A549 (cell line): ENCODE measurements around the gene HOXC12. TPM values are rescaled to one million over a fixed set of nuclear protein-coding genes. Genes with fewer than 3 reads are reported as not detected.
A peak's percentile ranks its signal among the peaks of the same experiment; 100 is the strongest.

Experiments used
- ATAC-seq, 2 experiments: fragments of 200-7000 bp in 1 of 2; fragments of >200 bp in 1 of 2; cut with Nextera tagmentation in 1 of 2; cut with Tn5 transposase in 1 of 2; 3 replicates each; pipeline versions ENCODE4 v1.8.0 to v1.9.1; 2018 to 2020; ENCODE audit warnings: mild to moderate bottlenecking in 1 of 2, moderate library complexity in 1 of 2
- CTCF ChIA-PET: fragments of 300-600 bp; sonication (Branson Sonifier 250); formaldehyde crosslinking; extraction: SDS; loops from one replicate; lab custom pipeline; 2021; ENCODE audit warnings: antibody characterized with exemption, inconsistent platforms; lab: Yijun Ruan, JAX
- POLR2A ChIA-PET: fragments of 350-600 bp; formaldehyde crosslinking; extraction: SDS; loops from one replicate; lab custom pipeline; 2021; ENCODE audit warnings: antibody characterized with exemption, inconsistent platforms; lab: Yijun Ruan, JAX
- DNase-seq, 2 experiments: peaks; one replicate each; pipeline versions ENCODE4 v3.0.0 to v3.0.0-alpha.2; 2011 to 2016; ENCODE audit warnings: low read depth in 1 of 2, low spot score in 1 of 2
- FAIRE-seq: peaks from 2 replicates; lab custom pipeline; 2011; peaks lifted over from hg19 to GRCh38; lab: Jason Lieb, UNC
- H3K27ac ChIP-seq, 2 experiments: fragments of >200 bp; sonication (Bioruptor Twin); formaldehyde crosslinking; 3 replicates each; pipeline ENCODE4 v1.5.1; 2016 to 2017
- H3K4me1 ChIP-seq: fragments of >200 bp; sonication (Bioruptor Twin); formaldehyde crosslinking; 3 replicates; pipeline ENCODE4 v1.6.1; 2016
- H3K4me2 ChIP-seq: fragments of >200 bp; sonication (Bioruptor Twin); formaldehyde crosslinking; 3 replicates; pipeline ENCODE4 v1.6.1; 2016
- H3K4me3 ChIP-seq: fragments of >200 bp; sonication (Bioruptor Twin); formaldehyde crosslinking; 3 replicates; pipeline ENCODE4 v1.5.1; 2016
- H3K9me3 ChIP-seq: fragments of >200 bp; sonication (Bioruptor Twin); formaldehyde crosslinking; 3 replicates; pipeline ENCODE4 v1.6.1; 2016
- CBX2 ChIP-seq: fragments of 200-600 bp; sonication (generic); IDR thresholded peaks from 2 replicates; pipeline ENCODE4 v1.6.1; 2016; ENCODE audit warnings: low read depth, mild to moderate bottlenecking, borderline replicate concordance
- CEBPB ChIP-seq, 2 experiments: fragments of >200 bp in 1 of 2; sonication (Bioruptor Twin) in 1 of 2; formaldehyde crosslinking in 1 of 2; IDR thresholded peaks; 2 replicates each; pipeline ENCODE4 v1.6.1; 2012 to 2016
- CHD2 ChIP-seq: fragments of 150-350 bp; IDR thresholded peaks from 2 replicates; pipeline ENCODE4 v1.6.1; 2014; ENCODE audit warnings: low read length; ENCODE audit not compliant: partially characterized antibody
- EHMT2 ChIP-seq: fragments of 200-600 bp; sonication (generic); IDR thresholded peaks from 2 replicates; pipeline ENCODE4 v1.6.1; 2016; ENCODE audit warnings: antibody characterized with exemption, low read depth, mild to moderate bottlenecking, moderate library complexity
- FOSL2 ChIP-seq, 2 experiments: fragments of 450-650 bp in 1 of 2; fragments of >200 bp in 1 of 2; sonication (Bioruptor Twin) in 1 of 2; formaldehyde crosslinking; IDR thresholded peaks; 2 replicates each; pipeline versions ENCODE4 v1.5.0 to v1.6.1; 2016 to 2020; ENCODE audit warnings: mild to moderate bottlenecking in 1 of 2, moderate library complexity in 1 of 2
- JUN ChIP-seq, 2 experiments: fragments of >200 bp; sonication (Bioruptor Twin); formaldehyde crosslinking; IDR thresholded peaks; 2 replicates in 1 of 2; 3 replicates in 1 of 2; pipeline ENCODE4 v1.6.1; 2016 to 2017
- MYC ChIP-seq: IDR thresholded peaks from 2 replicates; pipeline ENCODE4 v1.6.1; 2012; ENCODE audit warnings: mild to moderate bottlenecking, inconsistent platforms, low read length, improper control_type of control experiment, borderline replicate concordance
- PHF8 ChIP-seq: fragments of 200-600 bp; sonication (generic); IDR thresholded peaks from 2 replicates; pipeline ENCODE4 v1.6.1; 2016; ENCODE audit warnings: low read depth, mild to moderate bottlenecking, antibody characterized with exemption, moderate library complexity, borderline replicate concordance
- POLR2A ChIP-seq: IDR thresholded peaks from 2 replicates; pipeline ENCODE4 v1.6.1; 2012; ENCODE audit warnings: mild to moderate bottlenecking, low read length
- RFX5 ChIP-seq: fragments of 450-650 bp; IDR thresholded peaks from 2 replicates; pipeline ENCODE4 v1.7.1; 2014; ENCODE audit warnings: antibody characterized with exemption, mild to moderate bottlenecking, moderate library complexity
- RNF2 ChIP-seq: fragments of 200-600 bp; sonication (generic); IDR thresholded peaks from 2 replicates; pipeline ENCODE4 v1.6.1; 2016; ENCODE audit warnings: low read depth, mild to moderate bottlenecking, antibody characterized with exemption, moderate library complexity, borderline replicate concordance
- TFCP2L1 ChIP-seq: fragments of 250-450 bp; sonication (Bioruptor Pico); IDR thresholded peaks from 2 replicates; pipeline ENCODE4 v1.5.0; 2021; ENCODE audit warnings: mild to moderate bottlenecking
- TP53 ChIP-seq: fragments of 250-450 bp; sonication (Bioruptor Pico); IDR thresholded peaks from 2 replicates; pipeline ENCODE4 v1.5.0; 2021; ENCODE audit warnings: mild to moderate bottlenecking, moderate library complexity
- ZC3H11A ChIP-seq: fragments of 450-650 bp; IDR thresholded peaks from 2 replicates; pipeline ENCODE4 v1.6.1; 2014; ENCODE audit warnings: antibody characterized with exemption, mild to moderate bottlenecking
- ZSCAN20 ChIP-seq: fragments of 250-450 bp; sonication (Bioruptor Pico); IDR thresholded peaks from 2 replicates; pipeline ENCODE4 v1.8.0; 2022; ENCODE audit warnings: mild to moderate bottlenecking, moderate library complexity
- WGBS: methylation state at CpG from one replicate; pipeline ENCODE4 v1.1.6; 2017; ENCODE audit errors: missing lambda C conversion rate; 5-methylcytosine and 5-hydroxymethylcytosine counted together
- polyA plus RNA-seq, 4 experiments: library from polyadenylated mRNA; depleted of rRNA in 3 of 4; stranded (reverse); fragments of >200 nt; fragmentation: RNase III in 1 of 4; extraction: RNeasy Plus Mini Kit Qiagen cat#74134 plus additional on column Dnase treatment in 1 of 4; gene quantifications; 2 replicates in 3 of 4; 3 replicates in 1 of 4; pipeline ENCODE4 v1.2.3, GENCODE V29; 2011 to 2017
- TF ChIP-seq, protein P1 (sequence below): fragments of 250-450 bp; sonication (Bioruptor Pico); IDR thresholded peaks from 2 replicates; pipeline ENCODE4 v1.5.0; 2021; ENCODE audit warnings: mild to moderate bottlenecking, moderate library complexity, borderline replicate concordance
- TF ChIP-seq, protein P2 (sequence below): IDR thresholded peaks from 2 replicates; pipeline ENCODE4 v1.6.1; 2012
- TF ChIP-seq, protein P3 (sequence below): IDR thresholded peaks from 2 replicates; pipeline ENCODE4 v1.6.1; 2012; ENCODE audit warnings: low read depth, borderline replicate concordance
- TF ChIP-seq, protein P4 (sequence below): IDR thresholded peaks from 2 replicates; pipeline ENCODE4 v1.6.1; 2012
- TF ChIP-seq, protein P5 (sequence below): fragments of 200-600 bp; sonication (generic); IDR thresholded peaks from 2 replicates; pipeline ENCODE4 v1.6.1; 2016; ENCODE audit warnings: antibody characterized with exemption, mild to moderate bottlenecking, moderate library complexity
- TF ChIP-seq, protein P6 (sequence below): fragments of >200 bp; sonication (Bioruptor Twin); formaldehyde crosslinking; IDR thresholded peaks from 3 replicates; pipeline ENCODE4 v1.5.1; 2016

The HOXC12 gene
- polyA plus RNA-seq, 2 of the 4 experiments (the other 2 are of a cell fraction), result not detected

DNA sequence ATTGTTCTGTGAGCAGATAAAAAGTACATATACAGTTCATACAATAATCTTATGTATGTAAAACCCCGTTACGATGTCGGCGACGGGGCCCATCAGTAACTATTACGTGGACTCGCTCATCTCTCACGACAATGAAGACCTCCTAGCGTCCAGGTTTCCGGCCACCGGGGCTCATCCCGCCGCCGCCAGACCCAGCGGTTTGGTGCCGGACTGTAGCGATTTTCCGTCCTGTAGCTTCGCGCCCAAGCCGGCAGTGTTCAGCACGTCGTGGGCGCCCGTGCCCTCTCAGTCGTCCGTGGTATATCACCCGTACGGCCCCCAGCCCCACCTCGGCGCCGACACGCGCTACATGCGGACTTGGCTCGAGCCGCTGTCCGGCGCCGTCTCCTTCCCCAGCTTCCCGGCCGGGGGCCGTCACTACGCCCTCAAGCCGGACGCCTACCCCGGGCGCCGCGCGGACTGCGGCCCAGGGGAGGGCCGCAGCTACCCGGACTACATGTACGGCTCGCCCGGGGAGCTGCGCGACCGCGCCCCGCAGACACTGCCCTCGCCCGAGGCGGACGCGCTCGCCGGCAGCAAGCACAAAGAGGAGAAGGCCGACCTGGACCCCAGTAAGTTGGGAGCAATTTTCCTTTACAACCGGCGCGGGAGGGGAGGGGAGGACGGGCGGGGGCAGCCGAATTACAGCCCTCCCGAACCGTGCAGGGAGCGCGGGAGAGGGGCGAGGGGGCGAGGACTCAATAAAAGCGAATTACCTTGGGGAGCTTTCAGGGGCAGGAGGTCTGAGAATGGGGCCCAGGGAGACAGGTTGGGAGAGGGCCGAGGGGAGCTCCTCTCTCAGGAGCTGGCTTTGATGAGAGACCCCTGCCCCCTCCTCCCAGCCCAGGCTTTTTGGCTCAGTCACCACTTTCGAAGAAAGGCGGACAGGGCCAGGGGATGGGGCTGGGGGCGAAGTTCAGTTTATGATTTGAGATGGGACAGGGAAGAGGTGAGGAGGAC, 45.7 kb downstream of the HOXC12 start, which contains the start of gene HOXC9:
Gene HOXC9 (plus strand): TSS at position 46 of the 999 bp plus-strand sequence. CDS start 28 bp downstream, at position 74.
- Histone ChIP-seq H3K4me3 (peak within 1 kb of the TSS; percentile 83), H3K4me1 (peaks cover 10% of the 10 kb centered on the region), H3K4me2 (peak within 1 kb of the TSS; percentile 87), H3K9me3 (no peaks in the 10 kb centered on the region), H3K27ac (peak within 1 kb of the TSS; percentile 93 to 96)
- DNase-seq (no peak), FAIRE-seq (no peak), ATAC-seq (peak; percentile 44 to 68)
- POLR2A ChIA-PET, result interaction anchor here (0.6 to 2.2 kb wide), 8 partner anchors 8 to 208 kb away, joined by 3 to 18 read pairs (median 4); partner anchors contain the start of genes HOXC10, HOXC8 and SMUG1
- TF ChIP-seq CBX2, result no peak
- TF ChIP-seq CHD2, result no peak
- no peak for TF ChIP-seq ZSCAN20 (CRISPR knock-in tag)
- TF ChIP-seq MYC, result no peak
- TF ChIP-seq, protein P1, sequence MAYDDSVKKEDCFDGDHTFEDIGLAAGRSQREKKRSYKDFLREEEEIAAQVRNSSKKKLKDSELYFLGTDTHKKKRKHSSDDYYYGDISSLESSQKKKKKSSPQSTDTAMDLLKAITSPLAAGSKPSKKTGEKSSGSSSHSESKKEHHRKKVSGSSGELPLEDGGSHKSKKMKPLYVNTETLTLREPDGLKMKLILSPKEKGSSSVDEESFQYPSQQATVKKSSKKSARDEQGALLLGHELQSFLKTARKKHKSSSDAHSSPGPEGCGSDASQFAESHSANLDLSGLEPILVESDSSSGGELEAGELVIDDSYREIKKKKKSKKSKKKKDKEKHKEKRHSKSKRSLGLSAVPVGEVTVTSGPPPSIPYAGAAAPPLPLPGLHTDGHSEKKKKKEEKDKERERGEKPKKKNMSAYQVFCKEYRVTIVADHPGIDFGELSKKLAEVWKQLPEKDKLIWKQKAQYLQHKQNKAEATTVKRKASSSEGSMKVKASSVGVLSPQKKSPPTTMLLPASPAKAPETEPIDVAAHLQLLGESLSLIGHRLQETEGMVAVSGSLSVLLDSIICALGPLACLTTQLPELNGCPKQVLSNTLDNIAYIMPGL (CRISPR knock-in tag), result peak; percentile 63
- peak; percentile 20; the same call in 1 of the 2 replicates for TF ChIP-seq POLR2A
- no peak for TF ChIP-seq RFX5
- TF ChIP-seq RNF2, result peak; percentile 74; the same call in 1 of the 2 replicates
- TF ChIP-seq, protein P2, sequence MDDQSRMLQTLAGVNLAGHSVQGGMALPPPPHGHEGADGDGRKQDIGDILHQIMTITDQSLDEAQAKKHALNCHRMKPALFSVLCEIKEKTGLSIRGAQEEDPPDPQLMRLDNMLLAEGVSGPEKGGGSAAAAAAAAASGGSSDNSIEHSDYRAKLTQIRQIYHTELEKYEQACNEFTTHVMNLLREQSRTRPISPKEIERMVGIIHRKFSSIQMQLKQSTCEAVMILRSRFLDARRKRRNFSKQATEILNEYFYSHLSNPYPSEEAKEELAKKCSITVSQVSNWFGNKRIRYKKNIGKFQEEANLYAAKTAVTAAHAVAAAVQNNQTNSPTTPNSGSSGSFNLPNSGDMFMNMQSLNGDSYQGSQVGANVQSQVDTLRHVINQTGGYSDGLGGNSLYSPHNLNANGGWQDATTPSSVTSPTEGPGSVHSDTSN, result no peak
- TF ChIP-seq, protein P3, sequence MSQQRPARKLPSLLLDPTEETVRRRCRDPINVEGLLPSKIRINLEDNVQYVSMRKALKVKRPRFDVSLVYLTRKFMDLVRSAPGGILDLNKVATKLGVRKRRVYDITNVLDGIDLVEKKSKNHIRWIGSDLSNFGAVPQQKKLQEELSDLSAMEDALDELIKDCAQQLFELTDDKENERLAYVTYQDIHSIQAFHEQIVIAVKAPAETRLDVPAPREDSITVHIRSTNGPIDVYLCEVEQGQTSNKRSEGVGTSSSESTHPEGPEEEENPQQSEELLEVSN, result peak; percentile 48; the same call in 1 of the 2 replicates
- TF ChIP-seq, protein P4, sequence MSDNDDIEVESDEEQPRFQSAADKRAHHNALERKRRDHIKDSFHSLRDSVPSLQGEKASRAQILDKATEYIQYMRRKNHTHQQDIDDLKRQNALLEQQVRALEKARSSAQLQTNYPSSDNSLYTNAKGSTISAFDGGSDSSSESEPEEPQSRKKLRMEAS, result peak; percentile 79; the same call in 1 of the 2 replicates
- peak in 1 of 2 experiments; percentile 39; a peak in 1 of 5 replicates for TF ChIP-seq JUN (IDR thresholded peaks at IDR 0.05)
- peak; percentile 81; the same call in 1 of the 2 replicates for TF ChIP-seq PHF8
- CTCF ChIA-PET, result interaction anchor here (1.1 to 28.7 kb wide), 17 partner anchors 9 to 254 kb away, joined by 3 to 1074 read pairs (median 6); partner anchors contain the start of genes HOXC10, HOXC5, HOXC8 and SMUG1
- WGBS, result 7% methylated on average over 38 of the region's 87 CpGs

DNA sequence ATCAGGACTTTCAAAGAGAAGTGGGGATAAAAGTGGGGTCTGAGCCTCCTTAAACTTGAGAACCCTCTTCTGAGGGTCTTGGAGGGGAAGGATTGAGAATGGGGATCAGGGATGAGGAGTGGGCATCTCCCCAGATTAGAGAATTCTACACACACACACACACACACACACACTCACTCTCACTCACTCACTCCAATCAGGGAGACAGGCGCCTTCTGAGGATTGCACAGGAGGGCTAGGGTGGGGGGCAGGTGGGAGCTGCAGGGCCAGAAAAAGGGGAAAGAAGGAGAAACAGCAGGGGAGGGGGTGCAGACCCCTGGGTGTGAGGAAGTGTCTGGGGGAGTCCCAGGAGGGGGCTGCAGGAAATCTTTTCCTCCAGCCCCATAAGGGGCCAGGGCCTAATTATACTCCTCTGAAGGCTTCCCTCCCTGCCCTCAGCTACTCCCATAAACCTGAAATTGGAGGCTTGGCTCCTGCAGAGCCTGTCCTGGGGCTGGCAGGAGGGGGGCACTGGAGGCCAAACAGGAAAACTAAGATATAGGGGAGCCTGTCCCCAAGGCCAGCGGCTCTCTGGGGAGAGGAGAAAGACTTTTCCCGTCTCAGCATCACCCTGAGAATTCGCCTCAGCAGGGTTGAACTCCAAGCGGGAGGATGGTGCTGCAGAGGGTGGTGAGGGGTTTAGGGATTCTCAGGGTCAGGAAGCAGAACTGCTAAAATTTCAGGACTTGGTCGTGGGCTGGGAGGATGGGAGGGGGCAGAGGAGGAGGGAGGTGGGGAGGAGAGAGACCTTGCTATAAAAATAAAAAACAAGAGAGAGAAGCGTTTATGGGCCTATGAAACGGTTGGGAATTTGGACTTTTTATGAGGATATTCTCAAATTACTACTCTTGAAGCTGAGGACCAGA, 46.8 kb downstream of the HOXC12 start:
- H3K27ac ChIP-seq, result peak overlapping the region; percentile 93 to 96; a peak in 5 of 6 replicates
- H3K9me3 ChIP-seq, result no peaks in the 10 kb centered on the region
- FAIRE-seq (no peak), ATAC-seq (no peak), DNase-seq (no peak)
- WGBS, result 88% methylated on average over 8 of the region's 8 CpGs
- H3K4me2 ChIP-seq, result peak overlapping the region; percentile 87
- ChIA-PET POLR2A (interaction anchor here (2.2 kb wide), 1 partner anchor 16 kb away, joined by 18 read pairs; no protein-coding TSS in a partner anchor), CTCF (interaction anchor here (0.8 to 28.7 kb wide), 16 partner anchors 10 to 254 kb away, joined by 3 to 1074 read pairs (median 10); partner anchors contain the start of genes HOXC10, HOXC5, HOXC6 and SMUG1)
- H3K4me3 ChIP-seq, result peak overlapping the region; percentile 83; the same call in 2 of the 3 replicates
- H3K4me1 ChIP-seq, result peaks cover 13% of the 10 kb centered on the region
- TF ChIP-seq EHMT2 (no peak), FOSL2 (IDR thresholded peaks at IDR 0.05) (no peak), FOSL2 (CRISPR knock-in tag; IDR thresholded peaks at IDR 0.05) (no peak), JUN (IDR thresholded peaks at IDR 0.05) (no peak), TFCP2L1 (no peak), TP53 (no peak), ZC3H11A (no peak), POLR2A (no peak), CEBPB (IDR thresholded peaks at IDR 0.05) (no peak)
- TF ChIP-seq, protein P5, sequence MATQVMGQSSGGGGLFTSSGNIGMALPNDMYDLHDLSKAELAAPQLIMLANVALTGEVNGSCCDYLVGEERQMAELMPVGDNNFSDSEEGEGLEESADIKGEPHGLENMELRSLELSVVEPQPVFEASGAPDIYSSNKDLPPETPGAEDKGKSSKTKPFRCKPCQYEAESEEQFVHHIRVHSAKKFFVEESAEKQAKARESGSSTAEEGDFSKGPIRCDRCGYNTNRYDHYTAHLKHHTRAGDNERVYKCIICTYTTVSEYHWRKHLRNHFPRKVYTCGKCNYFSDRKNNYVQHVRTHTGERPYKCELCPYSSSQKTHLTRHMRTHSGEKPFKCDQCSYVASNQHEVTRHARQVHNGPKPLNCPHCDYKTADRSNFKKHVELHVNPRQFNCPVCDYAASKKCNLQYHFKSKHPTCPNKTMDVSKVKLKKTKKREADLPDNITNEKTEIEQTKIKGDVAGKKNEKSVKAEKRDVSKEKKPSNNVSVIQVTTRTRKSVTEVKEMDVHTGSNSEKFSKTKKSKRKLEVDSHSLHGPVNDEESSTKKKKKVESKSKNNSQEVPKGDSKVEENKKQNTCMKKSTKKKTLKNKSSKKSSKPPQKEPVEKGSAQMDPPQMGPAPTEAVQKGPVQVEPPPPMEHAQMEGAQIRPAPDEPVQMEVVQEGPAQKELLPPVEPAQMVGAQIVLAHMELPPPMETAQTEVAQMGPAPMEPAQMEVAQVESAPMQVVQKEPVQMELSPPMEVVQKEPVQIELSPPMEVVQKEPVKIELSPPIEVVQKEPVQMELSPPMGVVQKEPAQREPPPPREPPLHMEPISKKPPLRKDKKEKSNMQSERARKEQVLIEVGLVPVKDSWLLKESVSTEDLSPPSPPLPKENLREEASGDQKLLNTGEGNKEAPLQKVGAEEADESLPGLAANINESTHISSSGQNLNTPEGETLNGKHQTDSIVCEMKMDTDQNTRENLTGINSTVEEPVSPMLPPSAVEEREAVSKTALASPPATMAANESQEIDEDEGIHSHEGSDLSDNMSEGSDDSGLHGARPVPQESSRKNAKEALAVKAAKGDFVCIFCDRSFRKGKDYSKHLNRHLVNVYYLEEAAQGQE, result no peak
- TF ChIP-seq, protein P6, sequence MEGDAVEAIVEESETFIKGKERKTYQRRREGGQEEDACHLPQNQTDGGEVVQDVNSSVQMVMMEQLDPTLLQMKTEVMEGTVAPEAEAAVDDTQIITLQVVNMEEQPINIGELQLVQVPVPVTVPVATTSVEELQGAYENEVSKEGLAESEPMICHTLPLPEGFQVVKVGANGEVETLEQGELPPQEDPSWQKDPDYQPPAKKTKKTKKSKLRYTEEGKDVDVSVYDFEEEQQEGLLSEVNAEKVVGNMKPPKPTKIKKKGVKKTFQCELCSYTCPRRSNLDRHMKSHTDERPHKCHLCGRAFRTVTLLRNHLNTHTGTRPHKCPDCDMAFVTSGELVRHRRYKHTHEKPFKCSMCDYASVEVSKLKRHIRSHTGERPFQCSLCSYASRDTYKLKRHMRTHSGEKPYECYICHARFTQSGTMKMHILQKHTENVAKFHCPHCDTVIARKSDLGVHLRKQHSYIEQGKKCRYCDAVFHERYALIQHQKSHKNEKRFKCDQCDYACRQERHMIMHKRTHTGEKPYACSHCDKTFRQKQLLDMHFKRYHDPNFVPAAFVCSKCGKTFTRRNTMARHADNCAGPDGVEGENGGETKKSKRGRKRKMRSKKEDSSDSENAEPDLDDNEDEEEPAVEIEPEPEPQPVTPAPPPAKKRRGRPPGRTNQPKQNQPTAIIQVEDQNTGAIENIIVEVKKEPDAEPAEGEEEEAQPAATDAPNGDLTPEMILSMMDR, result no peak
